ENCODE measurements around the gene ARL6IP1.

- no peak for TF ChIP-seq POLR2A (IDR thresholded peaks at IDR 0.05; ENCODE audit: low read depth, low read length)
- no peak for TF ChIP-seq CTCF (IDR thresholded peaks at IDR 0.05; ENCODE audit: extremely low read depth in 1 of 2, insufficient read depth in 1 of 2, low read depth in 1 of 2, low read length in 2 of 2)
- no peak for TF ChIP-seq MYC (IDR thresholded peaks at IDR 0.05; ENCODE audit: low read depth, low read length)
- TF ChIP-seq EZH2 (IDR thresholded peaks at IDR 0.05; ENCODE audit: borderline replicate concordance, low read depth, low read length, severe bottlenecking): no peak
- peak; percentile 22 for TF ChIP-seq POLR2AphosphoS5 (IDR thresholded peaks at IDR 0.05; ENCODE audit: insufficient read depth, low read depth, low read length)
These were observed 2.5 kb upstream of the ARL6IP1 start for GRCh38 chr16:18803569-18804462.

Data from endothelial cell of umbilical vein (primary cell).